HL-60 (cell line): ENCODE measurements around the gene MDGA2.

ENCODE experiments used
- CTCF ChIP-seq: IDR thresholded peaks from one replicate; pipeline ENCODE4 v1.5.1; 2011; ENCODE audit warnings: low read length, control low read depth, inconsistent platforms; ENCODE audit not compliant: insufficient read depth
- GABPA ChIP-seq: IDR thresholded peaks from 2 replicates; pipeline ENCODE4 v1.6.1; 2012; ENCODE audit warnings: low read depth
- POLR2AphosphoS5 ChIP-seq: IDR thresholded peaks from 2 replicates; pipeline ENCODE4 v1.6.1; 2012; ENCODE audit warnings: low read depth
- REST ChIP-seq: IDR thresholded peaks from 2 replicates; pipeline ENCODE4 v1.6.1; 2012; ENCODE audit warnings: low read depth; ENCODE audit not compliant: insufficient replicate concordance
- SPI1 ChIP-seq: IDR thresholded peaks from 2 replicates; pipeline ENCODE4 v1.6.1; 2012; ENCODE audit warnings: low read depth, mild to moderate bottlenecking, borderline replicate concordance

- no peak for TF ChIP-seq SPI1
- TF ChIP-seq CTCF: no peak
- TF ChIP-seq REST: no peak
- no peak for TF ChIP-seq POLR2AphosphoS5
- no peak for TF ChIP-seq GABPA
Observed at GRCh38 chr14:47200740-47201139, 474.7 kb downstream of the MDGA2 start.
